GM12872 (cell line): Measurements from ENCODE around the gene ENOX2.

Source experiments
- TF ChIP-seq, protein P1 (sequence below): IDR thresholded peaks from 3 replicates; pipeline ENCODE4 v1.5.1; 2011; ENCODE audit warnings: low read depth, mild to moderate bottlenecking, low read length, moderate library complexity; ENCODE audit not compliant: insufficient read depth

The ENOX2 gene

GRCh38 chrX:130615941-130616340 lies 287.1 kb downstream of the ENOX2 start:
- TF ChIP-seq, protein P1, sequence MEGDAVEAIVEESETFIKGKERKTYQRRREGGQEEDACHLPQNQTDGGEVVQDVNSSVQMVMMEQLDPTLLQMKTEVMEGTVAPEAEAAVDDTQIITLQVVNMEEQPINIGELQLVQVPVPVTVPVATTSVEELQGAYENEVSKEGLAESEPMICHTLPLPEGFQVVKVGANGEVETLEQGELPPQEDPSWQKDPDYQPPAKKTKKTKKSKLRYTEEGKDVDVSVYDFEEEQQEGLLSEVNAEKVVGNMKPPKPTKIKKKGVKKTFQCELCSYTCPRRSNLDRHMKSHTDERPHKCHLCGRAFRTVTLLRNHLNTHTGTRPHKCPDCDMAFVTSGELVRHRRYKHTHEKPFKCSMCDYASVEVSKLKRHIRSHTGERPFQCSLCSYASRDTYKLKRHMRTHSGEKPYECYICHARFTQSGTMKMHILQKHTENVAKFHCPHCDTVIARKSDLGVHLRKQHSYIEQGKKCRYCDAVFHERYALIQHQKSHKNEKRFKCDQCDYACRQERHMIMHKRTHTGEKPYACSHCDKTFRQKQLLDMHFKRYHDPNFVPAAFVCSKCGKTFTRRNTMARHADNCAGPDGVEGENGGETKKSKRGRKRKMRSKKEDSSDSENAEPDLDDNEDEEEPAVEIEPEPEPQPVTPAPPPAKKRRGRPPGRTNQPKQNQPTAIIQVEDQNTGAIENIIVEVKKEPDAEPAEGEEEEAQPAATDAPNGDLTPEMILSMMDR, result no peak

DNA sequence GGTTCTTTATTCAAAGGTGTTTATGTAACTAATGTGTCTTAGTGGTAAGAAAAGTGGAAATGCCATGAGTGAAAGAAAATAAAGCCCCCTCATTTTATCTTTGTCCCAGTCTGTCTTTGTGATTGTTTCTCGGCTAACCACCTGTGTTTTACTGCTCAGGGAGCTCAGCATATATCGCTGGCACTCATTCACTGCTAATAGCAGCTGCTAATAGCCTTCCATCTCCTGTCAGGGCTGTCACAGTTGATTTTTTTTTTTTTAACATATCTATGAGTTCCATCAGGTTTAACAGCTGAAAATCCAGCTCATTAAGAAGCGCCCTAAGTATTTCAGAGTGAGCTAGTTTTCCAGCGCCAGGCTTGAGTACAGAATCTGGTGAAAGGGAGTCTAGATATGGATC lies 295.6 kb downstream of the ENOX2 start:
- TF ChIP-seq, protein P1, result no peak

GRCh38 chrX:130606425-130606824 lies 296.6 kb downstream of the ENOX2 start:
- TF ChIP-seq, protein P1, result no peak

- TF ChIP-seq, protein P1, result no peak
Observed at GRCh38 chrX:130604882-130605281, 298.1 kb downstream of the ENOX2 start.

GRCh38 chrX:130594453-130594916 lies 308.5 kb downstream of the ENOX2 start:
- TF ChIP-seq, protein P1, result no peak

- TF ChIP-seq, protein P1, result no peak
Observed at GRCh38 chrX:130593911-130594310, 309.1 kb downstream of the ENOX2 start.

DNA sequence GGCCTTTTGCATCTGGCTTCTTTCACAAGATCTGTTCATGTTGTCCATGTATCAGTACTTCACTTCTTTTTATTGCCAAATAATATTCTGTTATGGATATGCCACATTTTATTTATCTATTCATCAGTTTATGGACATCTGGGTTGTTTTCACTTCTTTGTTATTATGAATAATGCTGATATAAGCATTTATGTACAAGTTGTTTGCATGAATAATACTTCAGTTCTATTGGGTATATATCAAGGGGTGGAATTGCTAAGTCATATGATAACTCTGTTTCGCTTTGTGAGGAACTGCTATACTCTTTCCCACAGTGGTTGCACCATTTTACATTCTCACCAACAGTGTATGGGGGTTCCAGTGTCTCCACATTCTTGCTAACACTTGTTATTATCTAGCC lies 310.8 kb downstream of the ENOX2 start:
- TF ChIP-seq, protein P1, result no peak
